A549 (cell line): Measurements from ENCODE around the gene SLC2A2. TPM values are rescaled to one million over a fixed set of nuclear protein-coding genes. Genes with fewer than 3 reads are reported as not detected.

Experiments
- ATAC-seq, 2 experiments: fragments of 200-7000 bp in 1 of 2; fragments of >200 bp in 1 of 2; cut with Nextera tagmentation in 1 of 2; cut with Tn5 transposase in 1 of 2; 3 replicates each; pipeline versions ENCODE4 v1.8.0 to v1.9.1; 2018 to 2020; ENCODE audit warnings: mild to moderate bottlenecking in 1 of 2, moderate library complexity in 1 of 2
- CTCF ChIA-PET: fragments of 300-600 bp; sonication (Branson Sonifier 250); formaldehyde crosslinking; extraction: SDS; loops from one replicate; lab custom pipeline; 2021; ENCODE audit warnings: antibody characterized with exemption, inconsistent platforms; lab: Yijun Ruan, JAX
- POLR2A ChIA-PET: fragments of 350-600 bp; formaldehyde crosslinking; extraction: SDS; loops from one replicate; lab custom pipeline; 2021; ENCODE audit warnings: antibody characterized with exemption, inconsistent platforms; lab: Yijun Ruan, JAX
- DNase-seq, 2 experiments: peaks; one replicate each; pipeline versions ENCODE4 v3.0.0 to v3.0.0-alpha.2; 2011 to 2016; ENCODE audit warnings: low read depth in 1 of 2, low spot score in 1 of 2
- FAIRE-seq: peaks from 2 replicates; lab custom pipeline; 2011; peaks lifted over from hg19 to GRCh38; lab: Jason Lieb, UNC
- H3K27ac ChIP-seq, 2 experiments: fragments of >200 bp; sonication (Bioruptor Twin); formaldehyde crosslinking; 3 replicates each; pipeline ENCODE4 v1.5.1; 2016 to 2017
- H3K4me1 ChIP-seq: fragments of >200 bp; sonication (Bioruptor Twin); formaldehyde crosslinking; 3 replicates; pipeline ENCODE4 v1.6.1; 2016
- H3K4me2 ChIP-seq: fragments of >200 bp; sonication (Bioruptor Twin); formaldehyde crosslinking; 3 replicates; pipeline ENCODE4 v1.6.1; 2016
- H3K4me3 ChIP-seq: fragments of >200 bp; sonication (Bioruptor Twin); formaldehyde crosslinking; 3 replicates; pipeline ENCODE4 v1.5.1; 2016
- H3K9me3 ChIP-seq: fragments of >200 bp; sonication (Bioruptor Twin); formaldehyde crosslinking; 3 replicates; pipeline ENCODE4 v1.6.1; 2016
- ATOH8 ChIP-seq: fragments of 250-450 bp; sonication (Bioruptor Pico); IDR thresholded peaks from 2 replicates; pipeline ENCODE4 v1.5.0; 2020; ENCODE audit warnings: low read depth, mild to moderate bottlenecking, moderate library complexity
- CBX2 ChIP-seq: fragments of 200-600 bp; sonication (generic); IDR thresholded peaks from 2 replicates; pipeline ENCODE4 v1.6.1; 2016; ENCODE audit warnings: low read depth, mild to moderate bottlenecking, borderline replicate concordance
- E2F6 ChIP-seq: IDR thresholded peaks from 2 replicates; pipeline ENCODE4 v1.6.1; 2012; ENCODE audit warnings: low read depth, borderline replicate concordance
- EHMT2 ChIP-seq: fragments of 200-600 bp; sonication (generic); IDR thresholded peaks from 2 replicates; pipeline ENCODE4 v1.6.1; 2016; ENCODE audit warnings: antibody characterized with exemption, low read depth, mild to moderate bottlenecking, moderate library complexity
- ELK1 ChIP-seq: fragments of 150-350 bp; IDR thresholded peaks from 2 replicates; pipeline ENCODE4 v1.6.1; 2014; ENCODE audit warnings: low read depth, mild to moderate bottlenecking, low read length
- EP300 ChIP-seq, 2 experiments: fragments of >200 bp; sonication (Bioruptor Twin); formaldehyde crosslinking; IDR thresholded peaks; 2 replicates in 1 of 2; 3 replicates in 1 of 2; pipeline ENCODE4 v1.6.1; 2016 to 2017
- FOSB ChIP-seq: fragments of 250-450 bp; sonication (Bioruptor Pico); IDR thresholded peaks from 2 replicates; pipeline ENCODE4 v1.5.0; 2020; ENCODE audit warnings: mild to moderate bottlenecking, moderate library complexity
- MAX ChIP-seq: IDR thresholded peaks from 2 replicates; pipeline ENCODE4 v1.6.1; 2012
- PBX3 ChIP-seq: IDR thresholded peaks from 2 replicates; pipeline ENCODE4 v1.6.1; 2012
- RAD21 ChIP-seq, 2 experiments: fragments of >200 bp in 1 of 2; sonication (Bioruptor Twin) in 1 of 2; formaldehyde crosslinking in 1 of 2; IDR thresholded peaks in 1 of 2; conservative IDR thresholded peaks in 1 of 2; 2 replicates in 1 of 2; 3 replicates in 1 of 2; pipeline ENCODE4 v1.6.1; 2012 to 2018; ENCODE audit warnings: inconsistent platforms in 1 of 2
- REST ChIP-seq: fragments of 200-600 bp; sonication (generic); IDR thresholded peaks from 2 replicates; pipeline ENCODE4 v1.6.1; 2016; ENCODE audit warnings: antibody characterized with exemption, mild to moderate bottlenecking, moderate library complexity
- SMC3 ChIP-seq: fragments of >200 bp; sonication (Bioruptor Twin); formaldehyde crosslinking; IDR thresholded peaks from 3 replicates; pipeline ENCODE4 v1.6.1; 2018; ENCODE audit warnings: inconsistent platforms
- USF2 ChIP-seq: fragments of 450-650 bp; IDR thresholded peaks from 2 replicates; pipeline ENCODE4 v1.6.1; 2014; ENCODE audit warnings: antibody characterized with exemption
- ZC3H11A ChIP-seq: fragments of 450-650 bp; IDR thresholded peaks from 2 replicates; pipeline ENCODE4 v1.6.1; 2014; ENCODE audit warnings: antibody characterized with exemption, mild to moderate bottlenecking
- ZFP36 ChIP-seq: fragments of 450-650 bp; IDR thresholded peaks from 2 replicates; pipeline ENCODE4 v1.6.1; 2014; ENCODE audit warnings: borderline replicate concordance; ENCODE audit not compliant: partially characterized antibody
- WGBS: methylation state at CpG from one replicate; pipeline ENCODE4 v1.1.6; 2017; ENCODE audit errors: missing lambda C conversion rate; 5-methylcytosine and 5-hydroxymethylcytosine counted together
- polyA plus RNA-seq, 4 experiments: library from polyadenylated mRNA; depleted of rRNA in 3 of 4; stranded (reverse); fragments of >200 nt; fragmentation: RNase III in 1 of 4; extraction: RNeasy Plus Mini Kit Qiagen cat#74134 plus additional on column Dnase treatment in 1 of 4; gene quantifications; 2 replicates in 3 of 4; 3 replicates in 1 of 4; pipeline ENCODE4 v1.2.3, GENCODE V29; 2011 to 2017

SLC2A2 gene
- polyA plus RNA-seq, 2 of the 4 experiments (the other 2 are of a cell fraction): not detected

GRCh38 chr3:170999737-171000242 lies 26.7 kb downstream of the SLC2A2 start (continued):
- no peak for TF ChIP-seq REST

- WGBS: 78% methylated on average over 5 of the region's 5 CpGs
- H3K27ac ChIP-seq: peak overlapping the region; percentile 45 to 79; a peak in 4 of 6 replicates
- no peak overlapping the region for H3K4me3 ChIP-seq
- no peak for FAIRE-seq
- peaks cover 52% of the 10 kb centered on the region for H3K4me1 ChIP-seq
- no peak for DNase-seq
- TF ChIP-seq E2F6 (no peak), USF2 (no peak), RAD21 (conservative IDR thresholded peaks at IDR 0.05 in 1 of 2, IDR thresholded peaks at IDR 0.05 in 1 of 2) (no peak), FOSB (no peak), ZFP36 (no peak), ELK1 (no peak), CBX2 (no peak), ATOH8 (CRISPR knock-in tag) (no peak), SMC3 (no peak), MAX (no peak), PBX3 (no peak), EHMT2 (no peak), EP300 (IDR thresholded peaks at IDR 0.05) (no peak), ZC3H11A (no peak)
- H3K9me3 ChIP-seq: no peaks in the 10 kb centered on the region
- ATAC-seq: no peak
- POLR2A ChIA-PET: no interaction called here
- CTCF ChIA-PET: interaction anchor here (0.6 to 1.0 kb wide), 3 partner anchors 11 to 53 kb away, joined by 3 to 4 read pairs (median 3); no protein-coding TSS in a partner anchor
- peak overlapping the region; percentile 33; the same call in 1 of the 3 replicates for H3K4me2 ChIP-seq
Observed at GRCh38 chr3:170997961-170998913, 28.3 kb downstream of the SLC2A2 start.
